GM23338 (cell line): Measurements from ENCODE around the gene LRRC57. TPM values are rescaled to one million over a fixed set of nuclear protein-coding genes. Genes with fewer than 3 reads are reported as not detected.

Experiments used
- ATAC-seq: fragments of 200-7000 bp; cut with Tn5 transposase; 3 replicates; pipeline ENCODE4 v1.9.1; 2020
- DNase-seq: peaks from one replicate; pipeline ENCODE4 v3.0.0-alpha.2; 2015; ENCODE audit warnings: low spot score
- H2AFZ ChIP-seq: fragments of 200-600 bp; sonication (generic); 2 replicates; pipeline ENCODE4 v1.8.0; 2016; ENCODE audit warnings: antibody characterized with exemption, mild to moderate bottlenecking, moderate library complexity
- H3F3A ChIP-seq: fragments of 200-600 bp; sonication (generic); replicated peaks from 2 replicates; pipeline ENCODE4 v1.8.0; 2017; ENCODE audit warnings: antibody characterized with exemption, mixed run types, low read depth
- H3K27ac ChIP-seq: fragments of 200-600 bp; sonication (generic); 2 replicates; pipeline ENCODE4 v1.6.1; 2016; ENCODE audit warnings: low read depth
- H3K27me3 ChIP-seq: fragments of 200-600 bp; sonication (generic); 2 replicates; pipeline ENCODE4 v1.8.0; 2016; ENCODE audit warnings: mild to moderate bottlenecking, mixed run types, moderate library complexity; ENCODE audit not compliant: insufficient read depth
- H3K36me3 ChIP-seq: fragments of 200-600 bp; sonication (generic); 2 replicates; pipeline ENCODE4 v1.8.0; 2016; ENCODE audit warnings: mild to moderate bottlenecking; ENCODE audit not compliant: insufficient read depth
- H3K4me1 ChIP-seq: fragments of 200-600 bp; sonication (generic); 2 replicates; pipeline ENCODE4 v1.8.0; 2016; ENCODE audit warnings: mild to moderate bottlenecking, moderate library complexity; ENCODE audit not compliant: insufficient read depth
- H3K4me2 ChIP-seq: fragments of 200-600 bp; sonication (generic); 2 replicates; pipeline ENCODE4 v1.7.1; 2017; ENCODE audit warnings: mixed run types
- H3K4me3 ChIP-seq: fragments of 200-600 bp; sonication (generic); 2 replicates; pipeline ENCODE4 v1.6.1; 2016; ENCODE audit warnings: mixed run types
- H3K79me2 ChIP-seq: fragments of 200-600 bp; sonication (generic); replicated peaks from 2 replicates; pipeline ENCODE4 v1.8.0; 2017; ENCODE audit warnings: mild to moderate bottlenecking; ENCODE audit not compliant: insufficient read depth
- H3K9me2 ChIP-seq: fragments of 200-600 bp; sonication (generic); 2 replicates; pipeline ENCODE4 v1.8.0; 2017; ENCODE audit not compliant: insufficient read depth
- H4K20me1 ChIP-seq: fragments of 200-600 bp; sonication (generic); replicated peaks from 2 replicates; pipeline ENCODE4 v1.8.0; 2017; ENCODE audit warnings: mild to moderate bottlenecking; ENCODE audit not compliant: insufficient read depth
- H3K27ac Mint-ChIP-seq: 2 replicates; pipeline ENCODE4 v1.8.0; 2020; ENCODE audit warnings: inconsistent platforms, mild to moderate bottlenecking, moderate library complexity, mixed read lengths
- H3K27me3 Mint-ChIP-seq: 3 replicates; pipeline ENCODE4 v1.8.0; 2022; ENCODE audit warnings: low read depth, mild to moderate bottlenecking, moderate library complexity, mixed read lengths, inconsistent platforms; ENCODE audit not compliant: insufficient read depth, poor library complexity
- H3K36me3 Mint-ChIP-seq: 3 replicates; pipeline ENCODE4 v1.8.0; 2021; ENCODE audit warnings: low read depth, mild to moderate bottlenecking, inconsistent platforms, moderate library complexity, mixed read lengths
- H3K4me1 Mint-ChIP-seq: 3 replicates; pipeline ENCODE4 v1.8.0; 2020; ENCODE audit warnings: mild to moderate bottlenecking, inconsistent platforms, mixed read lengths
- H3K4me3 Mint-ChIP-seq: 3 replicates; pipeline ENCODE4 v1.8.0; 2021; ENCODE audit warnings: moderate library complexity, mild to moderate bottlenecking, inconsistent platforms, mixed read lengths
- H3K9me3 Mint-ChIP-seq: 3 replicates; pipeline ENCODE4 v1.8.0; 2020; ENCODE audit warnings: moderate library complexity, mild to moderate bottlenecking, inconsistent platforms, mixed read lengths
- CREB1 ChIP-seq: fragments of 250-450 bp; sonication (Bioruptor Pico); IDR thresholded peaks from 2 replicates; pipeline ENCODE4 v1.5.0; 2020; ENCODE audit warnings: low read depth, mild to moderate bottlenecking, moderate library complexity
- CTCF ChIP-seq, 2 experiments: fragments of 200-600 bp in 1 of 2; sonication (generic) in 1 of 2; conservative IDR thresholded peaks; 2 replicates each; pipeline versions ENCODE4 v1.5.1 to v1.6.1; 2016 to 2017; ENCODE audit warnings: antibody characterized with exemption in 2 of 2, low read depth in 2 of 2, mild to moderate bottlenecking in 2 of 2, moderate library complexity in 1 of 2
- ETS1 ChIP-seq: IDR thresholded peaks from 2 replicates; pipeline ENCODE4 v1.6.1; 2016; ENCODE audit warnings: antibody characterized with exemption
- EZH2 ChIP-seq: fragments of 200-600 bp; sonication (generic); IDR thresholded peaks from one replicate; pipeline ENCODE4 v1.8.0; 2017; ENCODE audit warnings: antibody characterized with exemption, mild to moderate bottlenecking, low read depth; ENCODE audit not compliant: unreplicated experiment
- EZH2phosphoT487 ChIP-seq: fragments of 200-600 bp; sonication (generic); IDR thresholded peaks from one replicate; pipeline ENCODE4 v1.8.1; 2018; ENCODE audit warnings: antibody characterized with exemption; ENCODE audit not compliant: unreplicated experiment
- JUNB ChIP-seq: IDR thresholded peaks from one replicate; pipeline ENCODE4 v1.6.1; 2016; ENCODE audit warnings: antibody characterized with exemption; ENCODE audit not compliant: unreplicated experiment
- NANOG ChIP-seq: IDR thresholded peaks from 2 replicates; pipeline ENCODE4 v1.6.1; 2016; ENCODE audit warnings: antibody characterized with exemption, borderline replicate concordance
- POLR2AphosphoS5 ChIP-seq: IDR thresholded peaks from 2 replicates; pipeline ENCODE4 v1.6.1; 2016; ENCODE audit warnings: antibody characterized with exemption, low read depth
- REST ChIP-seq: IDR thresholded peaks from one replicate; pipeline ENCODE4 v1.6.1; 2018; ENCODE audit warnings: antibody characterized with exemption; ENCODE audit not compliant: unreplicated experiment
- STAT1 ChIP-seq: IDR thresholded peaks from one replicate; pipeline ENCODE4 v1.6.1; 2016; ENCODE audit warnings: antibody characterized with exemption; ENCODE audit not compliant: unreplicated experiment
- ZNF114 ChIP-seq: fragments of 250-450 bp; sonication (Bioruptor Pico); IDR thresholded peaks from 2 replicates; pipeline ENCODE4 v1.5.0; 2020; ENCODE audit warnings: mild to moderate bottlenecking, moderate library complexity
- ZNF331 ChIP-seq: fragments of 250-450 bp; sonication (Bioruptor Pico); IDR thresholded peaks from 2 replicates; pipeline ENCODE4 v1.5.0; 2020; ENCODE audit warnings: low read depth, mild to moderate bottlenecking, moderate library complexity
- ZNF462 ChIP-seq: fragments of 250-450 bp; sonication (Bioruptor Pico); IDR thresholded peaks from 2 replicates; pipeline ENCODE4 v1.5.0; 2020; ENCODE audit warnings: mild to moderate bottlenecking, moderate library complexity
- polyA plus RNA-seq: library from polyadenylated mRNA; unstranded; fragments of >200 nt; fragmentation: Nextera tagmentation; extraction: Ambion mirVana; gene quantifications from 2 replicates; pipeline ENCODE4 v1.2.1, GENCODE V29; 2016
- total RNA-seq: library from RNA; depleted of rRNA; stranded (reverse); fragments of >200 nt; shearing (Covaris generic); gene quantifications from 2 replicates; pipeline ENCODE4 v1.2.3, GENCODE V29; 2014

The LRRC57 gene
- total and polyA plus RNA-seq, 2 experiments from 2014 or later: 5.4 to 9.0 TPM

GRCh38 chr15:42491539-42492225 is 56.9 kb downstream of the LRRC57 start:
- H3K4me3 Mint-ChIP-seq: peak overlapping the region; percentile 95
- ATAC-seq (no peak), DNase-seq (no peak)
- Histone ChIP-seq H3K4me3 (peak overlapping the region; percentile 72), H3K4me2 (peak overlapping the region; percentile 75), H3K4me1 (peaks cover 14% of the 10 kb centered on the region; the same call in 1 of the 2 replicates), H2AFZ (peak overlapping the region; percentile 53; the same call in 1 of the 2 replicates), H3K9me2 (no peaks in the 10 kb centered on the region), H3K36me3 (no peaks in the 10 kb centered on the region), H3K27me3 (no peaks in the 10 kb centered on the region), H3F3A (no peaks in the 10 kb centered on the region), H3K79me2 (peaks cover 40% of the 10 kb centered on the region), H4K20me1 (no peaks in the 10 kb centered on the region; the same call in 1 of the 2 replicates), H3K27ac (peak overlapping the region; percentile 96)
- H3K4me1 Mint-ChIP-seq: peaks cover 12% of the 10 kb centered on the region; the same call in 2 of the 3 replicates
- no peaks in the 10 kb centered on the region for H3K9me3 Mint-ChIP-seq
- no peaks in the 10 kb centered on the region; the same call in 2 of the 3 replicates for H3K36me3 Mint-ChIP-seq
- TF ChIP-seq EZH2phosphoT487 (no peak), ZNF462 (CRISPR knock-in tag) (no peak), STAT1 (no peak), ZNF114 (CRISPR knock-in tag) (no peak), NANOG (no peak), CTCF (conservative IDR thresholded peaks at IDR 0.05; ENCODE audit: low read depth in 2 of 2) (no peak), CREB1 (CRISPR knock-in tag) (no peak), ZNF331 (CRISPR knock-in tag) (no peak), REST (no peak), POLR2AphosphoS5 (no peak), JUNB (no peak), EZH2 (no peak), ETS1 (no peak)
- H3K27me3 Mint-ChIP-seq: peaks cover 18% of the 10 kb centered on the region
- H3K27ac Mint-ChIP-seq: peak overlapping the region; percentile 99
